K562 (cell line): ENCODE measurements around the gene PCARE.

Experiments used
- ARID4B ChIP-seq: sonication (generic); formaldehyde crosslinking; IDR thresholded peaks from 2 replicates; pipeline ENCODE4 v1.8.0; 2022; ENCODE audit warnings: mild to moderate bottlenecking, missing genetic modification reagents
- CCAR2 ChIP-seq: fragments of 200-400 bp; formaldehyde crosslinking; IDR thresholded peaks from 2 replicates; pipeline ENCODE4 v1.6.1; 2017; ENCODE audit warnings: mild to moderate bottlenecking, low read depth, low read length
- CTCF ChIP-seq, 3 experiments: IDR thresholded peaks in 2 of 3; conservative IDR thresholded peaks in 1 of 3; 2 replicates each; pipeline ENCODE4 v1.5.1; 2011 to 2012; ENCODE audit warnings: low read length in 3 of 3, mild to moderate bottlenecking in 3 of 3, control low read depth in 2 of 3, improper control_type of control experiment in 1 of 3, inconsistent platforms in 1 of 3, low read depth in 1 of 3, mixed read lengths in 1 of 3, moderate library complexity in 1 of 3; ENCODE audit not compliant: insufficient read depth in 2 of 3
- EP300 ChIP-seq: IDR thresholded peaks from 2 replicates; pipeline ENCODE4 v1.6.1; 2012; ENCODE audit warnings: low read length, improper control_type of control experiment
- POLR2AphosphoS5 ChIP-seq: IDR thresholded peaks from 2 replicates; pipeline ENCODE4 v1.6.1; 2011; ENCODE audit warnings: mild to moderate bottlenecking, low read depth, low read length, moderate library complexity; ENCODE audit not compliant: control insufficient read depth, insufficient read depth
- RB1 ChIP-seq: fragments of 450-650 bp; IDR thresholded peaks from 2 replicates; pipeline ENCODE4 v1.6.1; 2017; ENCODE audit warnings: low read depth, mild to moderate bottlenecking
- RBBP5 ChIP-seq: fragments of 200-600 bp; sonication (generic); IDR thresholded peaks from 2 replicates; pipeline ENCODE4 v1.6.1; 2012; ENCODE audit warnings: borderline replicate concordance, mild to moderate bottlenecking, low read length, control low read depth, inconsistent platforms; ENCODE audit not compliant: insufficient read depth, poor library complexity, severe bottlenecking
- SMAD1 ChIP-seq: fragments of 150-350 bp; IDR thresholded peaks from 2 replicates; pipeline ENCODE4 v1.6.1; 2014; ENCODE audit warnings: low read length, low read depth; ENCODE audit not compliant: partially characterized antibody
- SMARCC2 ChIP-seq: fragments of 450-650 bp; IDR thresholded peaks from 2 replicates; pipeline ENCODE4 v1.6.1; 2017; ENCODE audit warnings: antibody characterized with exemption, moderate library complexity, mild to moderate bottlenecking, low read depth
- ZBTB49 ChIP-seq: sonication (generic); formaldehyde crosslinking; IDR thresholded peaks from 2 replicates; pipeline ENCODE4 v1.8.0; 2022; ENCODE audit warnings: missing genetic modification reagents, mild to moderate bottlenecking, borderline replicate concordance
- ZNF551 ChIP-seq: fragments of 250-450 bp; sonication (Bioruptor Pico); IDR thresholded peaks from 2 replicates; pipeline ENCODE4 v1.5.0; 2021; ENCODE audit warnings: mild to moderate bottlenecking, moderate library complexity
- TF ChIP-seq, protein P1 (sequence below), 2 experiments: fragments of 450-650 bp; formaldehyde crosslinking in 1 of 2; IDR thresholded peaks; 2 replicates each; pipeline versions ENCODE4 v1.4.0 to v1.6.1; 2014 to 2020; ENCODE audit warnings: mild to moderate bottlenecking in 2 of 2, borderline replicate concordance in 1 of 2, low read depth in 1 of 2

- TF ChIP-seq POLR2AphosphoS5 (no peak), ZNF551 (CRISPR knock-in tag) (no peak), ZBTB49 (CRISPR knock-in tag) (no peak), CTCF (IDR thresholded peaks at IDR 0.05 in 2 of 3, conservative IDR thresholded peaks at IDR 0.05 in 1 of 3; ENCODE audit: insufficient read depth in 2 of 3, low read depth in 1 of 3, low read length in 3 of 3) (no peak), SMARCC2 (no peak), RBBP5 (no peak), ARID4B (CRISPR knock-in tag) (no peak), CCAR2 (no peak), SMAD1 (no peak), EP300 (no peak), RB1 (no peak)
- TF ChIP-seq, protein P1, sequence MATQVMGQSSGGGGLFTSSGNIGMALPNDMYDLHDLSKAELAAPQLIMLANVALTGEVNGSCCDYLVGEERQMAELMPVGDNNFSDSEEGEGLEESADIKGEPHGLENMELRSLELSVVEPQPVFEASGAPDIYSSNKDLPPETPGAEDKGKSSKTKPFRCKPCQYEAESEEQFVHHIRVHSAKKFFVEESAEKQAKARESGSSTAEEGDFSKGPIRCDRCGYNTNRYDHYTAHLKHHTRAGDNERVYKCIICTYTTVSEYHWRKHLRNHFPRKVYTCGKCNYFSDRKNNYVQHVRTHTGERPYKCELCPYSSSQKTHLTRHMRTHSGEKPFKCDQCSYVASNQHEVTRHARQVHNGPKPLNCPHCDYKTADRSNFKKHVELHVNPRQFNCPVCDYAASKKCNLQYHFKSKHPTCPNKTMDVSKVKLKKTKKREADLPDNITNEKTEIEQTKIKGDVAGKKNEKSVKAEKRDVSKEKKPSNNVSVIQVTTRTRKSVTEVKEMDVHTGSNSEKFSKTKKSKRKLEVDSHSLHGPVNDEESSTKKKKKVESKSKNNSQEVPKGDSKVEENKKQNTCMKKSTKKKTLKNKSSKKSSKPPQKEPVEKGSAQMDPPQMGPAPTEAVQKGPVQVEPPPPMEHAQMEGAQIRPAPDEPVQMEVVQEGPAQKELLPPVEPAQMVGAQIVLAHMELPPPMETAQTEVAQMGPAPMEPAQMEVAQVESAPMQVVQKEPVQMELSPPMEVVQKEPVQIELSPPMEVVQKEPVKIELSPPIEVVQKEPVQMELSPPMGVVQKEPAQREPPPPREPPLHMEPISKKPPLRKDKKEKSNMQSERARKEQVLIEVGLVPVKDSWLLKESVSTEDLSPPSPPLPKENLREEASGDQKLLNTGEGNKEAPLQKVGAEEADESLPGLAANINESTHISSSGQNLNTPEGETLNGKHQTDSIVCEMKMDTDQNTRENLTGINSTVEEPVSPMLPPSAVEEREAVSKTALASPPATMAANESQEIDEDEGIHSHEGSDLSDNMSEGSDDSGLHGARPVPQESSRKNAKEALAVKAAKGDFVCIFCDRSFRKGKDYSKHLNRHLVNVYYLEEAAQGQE (IDR thresholded peaks at IDR 0.05; ENCODE audit: borderline replicate concordance): no peak
- TF ChIP-seq, protein P1 (CRISPR knock-in tag; IDR thresholded peaks at IDR 0.05; ENCODE audit: low read depth): no peak
These were observed 57.8 kb downstream of the PCARE start for GRCh38 chr2:29016504-29016903.
